NCI-H226 (cell line): Measurements from ENCODE around the gene SSRP1.
"Not testable (repeated sequence)": the region's sequence is repeated elsewhere in the genome, so short reads cannot be mapped to it uniquely, and the experiment has no call there.

ENCODE experiments used
- DNase-seq: peaks from one replicate; pipeline ENCODE4 v3.0.0-alpha.2; 2015

The SSRP1 gene

DNA sequence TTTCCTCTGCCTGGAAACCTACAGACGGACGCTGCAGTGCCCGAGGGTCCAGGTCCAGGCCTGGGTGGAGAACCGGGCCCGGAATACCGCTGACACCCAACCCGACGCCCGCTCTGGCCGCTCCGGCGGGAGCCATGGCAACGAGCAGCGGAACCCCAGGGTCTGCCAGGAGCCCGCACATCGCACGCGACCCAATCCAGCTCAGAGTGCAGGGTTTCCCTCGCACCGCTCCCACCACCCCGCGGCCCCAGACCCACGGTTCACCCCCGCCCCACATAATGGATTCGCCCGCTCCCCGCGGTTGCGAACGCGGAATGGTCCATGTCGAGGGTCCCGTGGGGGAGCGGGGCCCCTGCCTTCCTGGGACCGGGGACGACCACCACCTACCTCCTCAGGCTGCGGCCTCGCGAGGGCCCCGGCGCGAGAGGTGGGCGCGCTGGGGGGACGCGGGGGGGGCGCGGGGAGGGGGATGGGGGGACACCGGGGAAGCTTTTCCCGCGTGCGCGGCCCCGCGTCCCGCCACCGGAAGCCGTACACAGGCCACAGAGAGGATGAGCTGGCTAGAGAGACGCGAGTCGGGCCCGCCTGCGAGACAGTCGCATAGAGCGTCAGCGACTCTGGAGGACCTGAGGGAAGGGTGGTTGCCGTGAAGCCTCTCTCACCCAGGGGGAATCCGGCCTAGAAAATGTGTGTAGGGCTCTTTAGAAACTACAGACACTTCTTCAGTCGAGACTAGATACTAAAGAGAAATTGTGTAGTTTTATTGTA, at the start of gene SSRP1:
SSRP1 (minus strand) TSS at position 550 of the 768 bp plus-strand sequence. CDS start 771 bp downstream, outside the sequence.
- DNase-seq = peak; percentile 82

GRCh38 chr11:57380975-57381374, 45.3 kb upstream of the SSRP1 start, which contains the start of gene PRG3:
Gene PRG3, minus strand, starts transcription at chr11:57381150. Its CDS starts 442 bp downstream, at chr11:57380708.
- no peak for DNase-seq

- peak; percentile 29 for DNase-seq
These were observed 44.0 kb upstream of the SSRP1 start for GRCh38 chr11:57379732-57380131.

GRCh38 chr11:57378186-57378585, 42.5 kb upstream of the SSRP1 start:
- peak; percentile 29 for DNase-seq

DNA sequence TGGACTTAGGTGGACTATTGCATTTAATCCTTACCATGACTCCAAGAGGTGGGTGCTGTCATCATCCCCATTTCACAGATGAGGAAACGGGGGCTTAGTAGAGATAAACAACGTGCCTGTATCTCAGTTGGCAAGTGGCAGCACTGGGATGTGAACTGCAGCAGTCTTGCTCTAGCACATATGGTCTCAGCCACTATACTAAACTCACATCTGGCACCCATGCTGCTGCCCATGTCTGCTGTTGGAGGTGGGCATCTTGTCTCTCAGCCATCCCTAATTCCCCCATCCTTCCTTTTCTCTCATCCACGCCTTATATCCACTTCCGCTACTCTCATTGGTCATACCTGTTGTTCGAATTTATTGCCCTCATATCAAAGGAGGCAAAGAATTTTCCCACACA, 41.4 kb upstream of the SSRP1 start:
- DNase-seq = no peak

DNA sequence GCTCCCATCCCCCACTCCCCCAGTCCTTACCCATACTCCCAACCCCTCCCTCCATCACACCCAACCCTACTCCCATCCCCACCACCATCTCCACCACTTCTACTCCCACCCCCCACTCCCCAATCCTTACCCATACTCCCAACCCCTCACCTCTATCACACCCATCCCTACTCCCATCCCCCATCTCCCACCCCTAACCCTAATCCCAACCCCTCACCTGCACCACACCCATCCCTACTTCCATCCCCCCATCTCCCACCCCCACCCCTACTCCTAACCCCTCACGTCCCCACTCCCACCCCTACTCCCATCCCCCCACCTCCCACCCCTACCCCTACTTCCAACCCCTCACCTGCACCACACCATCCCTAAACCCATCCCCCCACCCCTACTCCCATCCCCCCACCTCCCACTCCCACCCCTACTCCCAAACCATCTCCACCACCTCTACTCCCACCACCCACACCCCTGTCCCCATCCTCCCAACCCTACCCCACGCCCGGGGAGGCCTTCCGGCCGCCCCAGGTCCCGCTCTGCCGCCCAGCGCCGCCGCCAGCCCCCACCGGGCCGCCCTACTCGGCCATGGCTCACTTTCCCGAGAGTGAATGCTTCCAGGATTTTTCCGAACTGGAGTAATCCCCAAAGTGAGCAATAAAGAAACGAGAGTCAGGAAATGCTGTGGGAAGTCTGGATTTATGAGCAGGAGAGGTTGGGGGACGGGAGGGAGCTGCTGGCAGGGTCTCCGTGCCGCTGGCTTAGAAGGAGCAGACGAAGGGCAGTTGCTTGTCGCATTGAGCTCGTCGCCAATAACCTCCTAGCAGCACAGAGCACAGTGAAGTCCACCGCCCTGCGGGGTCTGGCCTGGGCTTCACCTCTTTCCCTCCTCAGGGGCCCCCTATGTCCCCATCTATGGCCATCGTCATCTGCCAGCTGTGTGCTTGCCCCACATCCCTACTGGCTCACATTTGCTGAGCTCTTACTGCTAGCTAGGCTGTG, 40.7 kb upstream of the SSRP1 start:
- DNase-seq = no peak

GRCh38 chr11:57375490-57375889, 39.8 kb upstream of the SSRP1 start:
- DNase-seq = no peak

DNA sequence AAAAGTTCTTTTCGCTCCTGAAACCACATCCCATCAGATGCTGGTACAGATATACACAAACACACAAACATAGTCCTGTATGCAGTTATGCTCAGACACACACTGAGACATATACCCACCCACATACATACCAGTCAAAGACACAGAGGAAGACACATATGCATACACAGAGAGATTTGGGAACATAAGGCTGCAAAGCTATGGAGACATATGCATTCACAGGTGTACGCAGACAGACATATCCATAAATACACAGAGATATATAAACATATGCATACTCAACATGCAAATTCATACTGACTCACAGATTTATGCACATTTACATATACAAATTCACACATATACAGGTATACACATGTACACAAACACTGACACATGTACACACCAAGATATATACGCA, 39.3 kb upstream of the SSRP1 start:
- DNase-seq = no peak

GRCh38 chr11:57373146-57373545, 37.5 kb upstream of the SSRP1 start:
- DNase-seq = no peak

- no peak for DNase-seq
These were observed 35.2 kb upstream of the SSRP1 start for GRCh38 chr11:57370941-57371340.

- peak; percentile 94 for DNase-seq
These were observed 34.6 kb upstream of the SSRP1 start for GRCh38 chr11:57370251-57370650.

DNA sequence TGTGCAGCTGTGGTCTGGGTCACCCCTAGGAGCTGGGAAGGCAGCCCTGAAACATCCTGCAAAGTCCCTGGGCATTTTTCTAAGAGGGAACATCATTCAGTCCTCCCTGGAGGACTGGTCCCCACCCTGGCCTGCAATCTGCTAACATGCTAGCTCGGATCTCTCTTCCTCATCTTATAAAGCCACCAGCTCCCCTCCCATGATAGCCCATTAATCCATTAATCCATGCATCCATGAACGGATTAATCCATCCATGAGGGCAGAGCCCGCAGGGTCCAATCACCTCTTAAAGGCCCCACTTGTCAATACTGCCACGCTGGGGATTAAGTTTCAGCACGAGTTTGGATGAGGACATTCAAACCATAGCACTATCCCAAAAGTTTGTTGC, 33.1 kb upstream of the SSRP1 start:
- no peak for DNase-seq

DNA sequence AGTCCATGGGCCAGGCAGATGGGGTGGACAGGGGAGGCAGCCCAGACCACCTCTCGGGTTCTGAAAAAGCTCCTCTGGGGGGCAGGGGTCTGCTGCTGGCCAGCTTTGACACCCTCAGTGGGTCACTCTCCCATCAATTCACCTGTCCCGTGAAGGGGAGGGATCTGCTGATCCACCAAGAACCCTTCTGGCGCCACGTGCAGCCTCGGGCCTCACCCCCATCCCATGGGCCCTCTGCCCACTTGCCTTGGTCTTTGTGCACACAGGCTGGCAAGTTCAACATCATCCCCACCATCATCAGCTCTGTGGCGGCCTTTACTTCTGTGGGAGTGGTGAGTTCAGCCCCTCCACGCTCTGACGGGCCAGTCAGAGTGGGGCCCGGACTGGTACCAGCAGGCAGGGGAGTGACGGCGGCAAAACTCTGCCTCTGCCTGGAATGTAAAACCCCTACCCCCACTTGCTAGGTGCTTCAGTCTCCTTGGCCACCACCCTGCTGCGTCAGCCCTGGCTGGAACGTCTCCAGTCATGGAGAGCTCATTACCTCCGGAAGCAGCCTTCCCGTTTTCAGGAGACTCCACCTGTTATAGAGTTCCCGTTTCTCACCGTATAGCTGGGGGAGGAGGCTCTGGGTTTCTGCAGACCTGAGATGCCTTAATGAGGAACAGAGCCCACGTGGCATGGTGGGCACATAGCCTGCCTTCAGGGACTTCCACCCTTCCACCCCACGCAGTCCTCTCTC, 32.6 kb upstream of the SSRP1 start:
- DNase-seq = peak; percentile 99

DNA sequence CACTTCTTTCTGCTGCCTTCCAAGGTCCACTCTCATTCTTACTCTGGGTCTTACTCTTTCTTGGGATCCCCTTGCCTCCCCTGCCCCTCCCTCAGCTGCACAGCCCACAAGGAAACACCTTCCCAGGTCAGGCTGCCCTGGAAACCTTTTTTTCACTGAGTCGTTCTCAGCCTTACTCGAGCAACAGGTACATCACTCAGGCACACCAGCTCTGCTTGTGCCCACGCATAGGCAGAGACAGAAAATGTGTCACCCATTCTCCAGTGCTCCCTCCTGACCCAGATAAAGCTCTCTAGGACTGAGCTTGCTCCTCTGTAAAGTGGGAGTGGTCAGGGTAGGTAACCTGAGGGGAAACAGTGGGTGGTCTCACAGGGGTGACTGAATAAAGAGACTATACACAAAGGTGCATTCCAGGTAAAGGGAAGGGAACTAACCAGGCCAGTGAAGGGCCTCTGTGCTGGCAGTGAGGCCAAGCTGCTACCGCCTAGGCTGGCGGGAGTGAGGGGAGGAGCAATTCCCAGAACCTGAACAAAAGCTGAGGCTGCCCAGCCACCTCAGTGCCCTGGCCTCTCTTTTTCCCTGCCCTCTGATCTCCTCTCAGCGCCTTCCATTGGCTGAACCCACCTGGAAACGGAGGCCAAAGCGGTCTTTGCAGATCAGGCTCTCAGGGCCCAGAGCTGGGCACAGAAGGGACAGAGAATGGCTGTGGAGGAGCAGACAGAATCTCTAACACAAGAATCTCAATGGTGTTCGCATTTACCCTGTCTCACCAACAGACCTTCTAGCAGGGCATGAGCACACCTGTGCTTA, 29.4 kb upstream of the SSRP1 start:
- no peak for DNase-seq

DNA sequence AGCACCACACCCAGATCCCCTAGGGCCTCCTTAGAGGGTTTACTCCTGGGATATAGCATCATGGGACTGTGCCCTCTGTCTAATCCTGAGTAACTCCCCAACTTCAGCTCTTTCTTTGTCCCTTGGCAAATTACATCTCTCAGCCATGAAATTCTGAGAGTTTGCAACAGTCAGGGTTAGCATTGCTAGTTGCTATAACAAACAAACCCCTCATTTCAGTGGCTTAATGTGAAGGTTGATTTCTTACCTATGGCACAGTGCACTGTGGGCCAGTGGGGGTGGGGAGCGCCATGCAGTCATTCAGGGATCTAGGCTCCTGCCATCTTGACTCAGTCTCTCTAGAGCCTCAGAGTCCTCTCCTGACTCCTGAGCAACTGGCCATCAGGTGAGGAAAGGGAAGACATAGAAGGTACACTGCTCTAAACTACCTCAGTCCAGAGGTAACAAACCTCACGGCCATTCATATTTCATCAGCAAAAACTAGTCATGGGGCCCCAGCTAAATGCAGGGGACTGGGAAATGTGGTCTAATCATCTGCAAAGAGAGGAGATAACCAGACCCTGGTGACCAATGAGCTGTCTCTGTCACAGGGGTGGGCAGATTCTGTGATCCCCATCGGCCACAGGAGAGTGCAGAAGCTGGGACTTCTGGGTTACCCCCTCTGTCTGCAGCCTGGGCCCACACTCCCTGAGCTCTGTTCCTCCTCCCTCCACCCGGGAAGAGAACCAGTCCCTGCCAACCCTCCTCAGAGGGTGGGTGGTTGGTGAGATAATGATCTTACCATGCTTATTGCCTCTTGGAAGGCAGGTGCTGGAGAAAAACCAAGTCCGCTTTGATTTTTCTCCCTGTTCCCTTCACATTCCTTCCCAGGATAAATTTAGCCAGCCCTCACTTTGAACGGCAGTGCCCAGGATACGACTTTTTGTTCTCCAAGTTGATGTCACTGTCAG, 27.7 kb upstream of the SSRP1 start:
- DNase-seq = no peak

- DNase-seq = no peak
These were observed 26.2 kb upstream of the SSRP1 start for GRCh38 chr11:57361926-57362325.

GRCh38 chr11:57361420-57361819, 25.7 kb upstream of the SSRP1 start:
- not testable (repeated sequence) for DNase-seq

DNA sequence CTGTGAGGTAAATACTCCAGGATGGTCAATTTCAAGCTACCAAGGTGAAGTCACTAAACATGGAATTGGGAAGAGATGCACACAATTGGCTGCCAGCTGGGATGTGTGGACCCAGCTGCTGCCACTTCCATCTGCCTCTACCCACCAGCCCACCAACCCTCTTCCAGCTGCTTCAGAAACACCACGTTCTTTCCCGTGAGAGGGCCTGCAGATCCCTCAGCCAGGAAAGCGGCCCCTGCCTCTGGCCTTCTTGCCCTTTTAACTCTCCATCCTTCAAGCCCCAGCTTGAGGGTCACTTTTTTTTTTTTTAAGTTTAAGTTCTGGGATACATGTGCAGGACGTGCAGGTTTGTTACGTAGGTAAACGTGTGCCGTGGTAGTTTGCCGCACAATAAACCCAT, 25.3 kb upstream of the SSRP1 start:
- no peak for DNase-seq

DNA sequence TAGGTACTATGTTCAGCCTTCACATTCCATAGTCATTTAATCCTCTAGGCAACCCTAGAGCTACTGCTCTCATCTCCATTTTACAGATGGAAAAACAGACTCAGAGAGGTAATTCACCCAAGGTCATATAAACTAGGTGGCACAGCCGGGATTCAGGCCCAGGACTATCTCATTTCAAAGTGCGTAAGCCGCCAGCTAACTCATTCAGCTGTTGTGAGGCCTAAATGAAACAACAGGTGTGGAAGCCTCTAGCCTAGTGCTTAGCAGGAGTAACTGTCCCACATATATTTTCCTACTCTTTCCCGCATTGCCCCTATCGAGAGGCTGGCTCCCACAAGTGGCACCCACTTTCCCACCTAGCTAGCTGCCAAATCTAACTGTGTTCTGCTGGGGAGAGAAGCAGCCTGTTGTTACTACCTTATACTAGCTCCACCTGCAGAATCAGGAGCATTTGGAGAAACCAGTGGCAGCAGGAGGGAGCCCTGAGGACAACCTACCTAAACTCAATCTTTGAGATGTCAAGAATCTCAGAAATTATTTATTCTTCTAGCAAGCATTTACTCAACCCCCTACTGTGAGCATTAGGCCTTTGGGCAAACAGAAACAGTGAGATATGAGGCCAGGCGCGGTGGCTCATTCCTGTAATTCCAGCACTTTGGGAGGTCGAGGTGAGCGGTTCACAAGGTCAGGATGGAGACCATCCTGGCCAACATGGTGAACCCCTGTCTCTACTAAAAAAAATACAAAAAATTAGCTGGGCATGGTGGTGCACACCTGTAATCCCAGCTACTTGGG, 24.4 kb upstream of the SSRP1 start:
- DNase-seq = peak; percentile 56

DNA sequence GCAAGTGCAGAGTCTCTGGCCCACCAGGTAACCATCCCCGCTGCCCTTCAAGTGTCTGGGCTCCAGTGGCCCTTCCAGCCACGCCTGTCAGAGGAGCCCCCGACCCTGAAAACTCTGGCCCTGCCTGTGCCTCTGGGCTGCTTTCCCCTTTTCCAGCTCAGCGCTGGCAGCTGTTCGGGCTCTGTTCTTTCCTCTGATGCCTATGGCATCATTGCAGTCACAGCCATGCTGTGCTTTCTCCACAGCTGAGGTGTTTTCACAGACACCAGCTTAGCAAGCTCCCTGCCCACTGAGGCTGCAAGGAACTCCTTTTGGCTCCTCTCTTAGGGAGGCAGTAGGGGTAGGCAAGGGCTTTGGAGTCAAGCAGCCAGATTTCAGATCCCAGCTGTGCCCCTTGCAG, 23.7 kb upstream of the SSRP1 start:
- no peak for DNase-seq
